GM19239 (cell line): ENCODE results near the gene TAOK2.
"Not testable (repeated sequence)": the region's sequence is repeated elsewhere in the genome, so short reads cannot be mapped to it uniquely, and the experiment has no call there.

Experiments
- DNase-seq: peaks from one replicate; pipeline ENCODE4 v3.0.0; 2011; ENCODE audit warnings: low spot score; ENCODE audit not compliant: insufficient read length
- FAIRE-seq: peaks from 2 replicates; lab custom pipeline; 2011; peaks lifted over from hg19 to GRCh38; lab: Jason Lieb, UNC

TAOK2 gene

GRCh38 chr16:30000735-30001631 lies 27.3 kb downstream of the TAOK2 start:
- no peak for DNase-seq
- FAIRE-seq = no peak

DNA sequence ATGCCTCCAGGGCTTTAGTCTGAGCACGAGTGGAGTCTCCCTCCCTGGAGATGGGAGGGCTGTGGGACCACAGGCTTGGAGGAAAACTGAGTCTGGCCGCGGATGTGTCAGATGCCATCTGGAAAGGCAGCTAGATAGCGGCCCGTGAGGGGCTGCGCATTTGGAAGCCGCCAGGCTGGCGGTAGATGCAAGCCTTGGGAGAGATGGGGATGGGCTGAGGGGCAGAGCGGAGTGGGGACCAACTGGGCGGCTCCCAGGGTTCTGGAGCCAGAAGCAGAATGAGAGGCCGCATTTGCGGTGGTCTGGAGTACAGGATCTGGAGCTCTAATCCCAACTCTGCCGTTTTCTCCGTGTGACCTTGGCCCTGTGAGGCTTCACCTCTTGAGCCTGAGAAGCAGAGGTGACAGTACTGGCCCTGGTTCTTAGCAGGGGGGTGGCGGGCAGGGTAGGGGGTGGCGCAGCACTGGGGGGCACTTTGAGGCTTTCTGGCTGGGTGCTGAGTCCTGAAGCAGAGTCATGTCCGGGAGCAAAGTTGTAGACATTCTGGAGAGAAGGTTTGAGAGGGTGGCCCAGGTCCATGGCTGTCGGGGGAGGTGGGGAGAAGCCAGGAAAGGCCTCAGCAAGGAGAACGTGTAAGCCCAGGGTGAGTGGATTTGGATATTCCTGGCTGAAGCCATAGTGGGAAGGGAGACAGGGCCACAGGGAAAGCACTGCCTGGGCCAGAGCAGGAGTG lies 29.1 kb downstream of the TAOK2 start:
- DNase-seq = no peak
- FAIRE-seq = no peak

DNA sequence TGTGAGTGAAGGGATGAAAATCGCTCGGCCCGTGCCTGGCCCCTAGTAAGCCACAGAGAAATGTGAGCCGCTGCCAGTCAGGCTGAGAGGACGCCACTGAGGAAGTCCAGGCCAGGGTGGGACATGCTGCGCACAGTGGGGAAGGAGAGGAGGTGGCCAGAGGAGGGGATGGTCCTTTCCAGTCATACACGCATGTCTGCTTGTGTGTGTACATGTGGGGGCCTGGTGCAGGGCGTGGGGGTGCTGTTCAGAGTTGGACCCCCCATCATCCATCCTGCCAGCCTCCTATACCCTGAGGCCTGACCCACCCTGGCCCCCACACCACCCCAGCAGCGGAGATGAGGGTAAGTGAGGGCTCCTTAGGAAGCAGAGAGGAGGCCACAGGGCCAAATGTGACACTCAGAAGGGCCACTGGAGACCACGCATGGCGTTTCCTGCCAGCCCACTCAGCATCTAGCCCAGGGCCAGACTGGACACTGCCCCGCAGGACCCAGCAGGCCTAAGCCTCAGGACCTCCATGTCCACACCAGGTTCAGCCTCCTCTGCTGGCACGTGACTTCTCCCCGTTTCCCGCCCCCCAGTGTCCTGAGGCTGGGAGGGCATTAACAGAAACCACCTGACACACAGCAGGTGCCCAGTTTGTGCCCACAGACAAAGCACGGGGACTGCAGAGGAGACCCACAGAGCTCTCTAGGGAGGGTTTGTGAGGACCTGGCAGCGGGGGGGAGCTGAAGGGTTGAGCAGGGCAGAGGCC lies 30.2 kb downstream of the TAOK2 start:
- no peak for FAIRE-seq
- DNase-seq = no peak

GRCh38 chr16:30004424-30004776 lies 30.7 kb downstream of the TAOK2 start:
- DNase-seq (no peak), FAIRE-seq (no peak)

- no peak for DNase-seq
- no peak for FAIRE-seq
These were observed 31.2 kb downstream of the TAOK2 start for GRCh38 chr16:30004811-30005242.

DNA sequence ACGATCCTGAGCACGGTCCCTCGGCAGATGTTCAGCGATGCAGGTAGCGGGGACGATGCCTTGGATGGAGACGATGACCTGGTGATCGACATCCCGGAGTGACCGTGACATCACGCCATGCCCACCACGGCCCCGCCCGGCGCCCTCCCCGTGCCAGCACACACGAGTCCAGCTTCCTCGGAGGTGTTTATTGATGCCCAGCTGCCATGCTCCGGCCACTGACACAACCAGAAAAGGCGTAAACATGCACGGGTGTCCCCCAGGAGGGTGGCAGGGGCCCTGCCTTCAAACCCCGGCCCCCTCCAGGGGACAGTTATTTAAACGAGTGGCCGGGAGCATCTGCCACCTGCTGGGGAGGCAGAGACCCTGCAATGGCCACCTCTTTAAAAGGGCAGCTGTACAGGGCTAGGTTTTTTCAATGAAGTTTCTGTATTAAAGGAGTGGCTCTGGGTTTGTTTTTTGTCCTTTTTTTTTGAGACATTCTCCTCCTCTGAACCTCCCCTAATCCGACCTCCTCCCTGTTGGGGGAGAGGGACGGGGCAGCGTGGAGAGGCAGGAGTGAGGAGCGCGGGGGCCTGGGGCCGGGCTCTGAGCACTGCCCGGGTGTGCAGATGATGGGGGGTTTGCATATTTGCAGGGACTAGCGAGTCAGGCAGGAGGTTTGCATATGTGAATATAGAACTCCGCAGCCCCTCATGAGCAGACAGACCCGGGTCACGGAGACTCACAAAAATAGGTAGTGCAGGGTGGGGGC lies 31.9 kb downstream of the TAOK2 start:
- FAIRE-seq (peak; percentile 45), DNase-seq (peak; percentile 84)

- FAIRE-seq (no peak), DNase-seq (no peak)
These were observed 32.4 kb downstream of the TAOK2 start for GRCh38 chr16:30006095-30006473.

DNA sequence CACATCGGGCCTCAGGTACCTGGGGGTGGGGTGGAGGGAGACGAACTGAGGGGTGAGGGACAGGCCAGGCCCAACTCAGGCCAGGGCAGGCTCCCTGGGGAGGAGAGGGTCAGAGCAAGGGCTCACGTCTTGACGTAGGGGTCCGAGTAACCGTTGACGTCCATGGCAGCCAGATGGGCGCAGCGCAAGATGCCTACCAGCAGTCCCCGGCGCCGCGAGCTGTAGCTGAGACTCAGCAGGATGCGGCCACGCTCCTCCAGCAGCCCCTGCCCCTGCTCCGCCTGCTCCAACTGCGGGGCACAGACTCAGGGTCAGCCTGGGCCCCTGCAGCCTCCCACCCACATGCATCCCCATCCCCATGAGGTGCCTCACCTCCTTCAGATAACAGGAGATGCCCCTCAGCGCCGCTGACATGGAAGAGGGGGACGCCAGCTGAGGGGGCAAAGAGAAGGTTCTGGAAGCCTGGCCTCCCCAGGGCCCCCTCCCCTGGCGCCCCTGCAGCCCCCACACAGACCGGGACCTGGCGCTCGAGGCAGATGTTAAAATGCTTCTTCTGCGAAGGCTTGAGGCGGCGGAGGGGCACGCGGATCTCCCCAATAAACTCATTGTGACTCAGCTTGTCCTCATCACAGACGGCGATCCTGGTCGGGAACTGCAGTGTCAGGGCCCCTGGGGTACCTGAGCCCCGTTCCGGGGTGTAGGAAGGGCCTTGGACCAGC lies 33.1 kb downstream of the TAOK2 start:
- FAIRE-seq = no peak

DNA sequence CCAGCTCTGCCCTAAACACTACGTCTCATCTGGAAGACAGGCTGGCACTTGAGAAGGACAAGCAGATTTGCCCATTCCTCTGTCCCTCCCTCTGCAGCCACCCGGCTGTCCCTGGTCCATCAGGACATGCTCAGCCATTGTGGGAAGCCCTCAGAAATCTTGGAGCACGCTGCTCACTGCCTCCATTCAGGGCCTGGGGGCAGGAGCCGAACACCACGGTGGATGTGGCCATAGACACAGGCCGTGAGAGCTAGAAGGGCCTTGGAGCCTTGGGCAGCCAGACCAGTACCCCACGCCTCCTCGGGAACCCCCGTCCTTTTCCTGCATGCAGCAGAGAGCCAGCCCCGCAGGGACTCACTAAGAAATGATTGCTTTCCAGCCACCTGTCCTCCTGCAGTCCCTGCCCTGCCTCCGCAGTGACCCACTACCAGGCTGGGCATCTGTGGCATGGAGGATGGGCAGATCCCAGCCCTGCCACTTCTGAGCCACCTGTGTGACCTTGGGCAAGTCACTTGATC lies 33.8 kb downstream of the TAOK2 start:
- FAIRE-seq (no peak), DNase-seq (no peak)

More for the DNA sequence above, 33.1 kb downstream of the TAOK2 start:
- no peak for DNase-seq

DNA sequence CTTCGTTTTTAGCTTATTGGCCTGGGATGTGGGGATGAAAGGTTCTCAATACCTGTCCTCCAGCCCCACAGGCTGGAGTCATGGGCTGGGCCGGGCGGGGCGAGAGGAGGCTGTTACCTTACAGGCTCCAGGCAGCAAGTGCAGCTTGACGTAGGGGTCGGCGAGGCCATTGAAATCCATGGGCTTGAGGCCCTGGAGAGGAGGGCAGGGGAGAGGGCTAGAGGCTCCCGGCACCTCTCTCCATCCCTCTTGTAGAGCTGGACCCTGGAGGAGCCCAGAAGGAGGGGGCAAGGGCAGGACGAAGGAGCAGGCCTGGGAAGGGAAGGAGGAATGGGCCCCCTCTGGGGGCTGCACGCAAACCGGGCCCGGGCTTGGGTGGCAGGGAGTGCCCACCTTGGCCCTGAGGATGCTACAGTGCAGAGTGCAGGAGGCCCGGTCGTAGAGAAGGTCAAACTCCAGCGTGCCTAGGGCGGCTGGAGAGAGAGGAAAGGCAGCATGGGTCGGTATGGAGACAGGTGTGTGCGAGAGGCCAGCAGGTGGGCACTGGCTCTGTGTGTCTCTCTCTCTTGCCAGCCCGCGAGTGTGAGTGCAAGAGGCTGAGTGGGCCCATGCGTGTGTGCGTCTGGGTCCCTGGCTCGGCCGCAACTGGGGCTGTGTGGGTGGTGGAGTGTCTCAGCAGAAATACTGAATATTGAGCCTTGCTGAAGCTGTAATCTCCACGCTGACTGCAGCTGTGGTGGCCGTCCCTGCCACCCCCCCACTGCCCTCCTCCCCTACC lies 35.6 kb downstream of the TAOK2 start:
- no peak for FAIRE-seq
- no peak for DNase-seq

DNA sequence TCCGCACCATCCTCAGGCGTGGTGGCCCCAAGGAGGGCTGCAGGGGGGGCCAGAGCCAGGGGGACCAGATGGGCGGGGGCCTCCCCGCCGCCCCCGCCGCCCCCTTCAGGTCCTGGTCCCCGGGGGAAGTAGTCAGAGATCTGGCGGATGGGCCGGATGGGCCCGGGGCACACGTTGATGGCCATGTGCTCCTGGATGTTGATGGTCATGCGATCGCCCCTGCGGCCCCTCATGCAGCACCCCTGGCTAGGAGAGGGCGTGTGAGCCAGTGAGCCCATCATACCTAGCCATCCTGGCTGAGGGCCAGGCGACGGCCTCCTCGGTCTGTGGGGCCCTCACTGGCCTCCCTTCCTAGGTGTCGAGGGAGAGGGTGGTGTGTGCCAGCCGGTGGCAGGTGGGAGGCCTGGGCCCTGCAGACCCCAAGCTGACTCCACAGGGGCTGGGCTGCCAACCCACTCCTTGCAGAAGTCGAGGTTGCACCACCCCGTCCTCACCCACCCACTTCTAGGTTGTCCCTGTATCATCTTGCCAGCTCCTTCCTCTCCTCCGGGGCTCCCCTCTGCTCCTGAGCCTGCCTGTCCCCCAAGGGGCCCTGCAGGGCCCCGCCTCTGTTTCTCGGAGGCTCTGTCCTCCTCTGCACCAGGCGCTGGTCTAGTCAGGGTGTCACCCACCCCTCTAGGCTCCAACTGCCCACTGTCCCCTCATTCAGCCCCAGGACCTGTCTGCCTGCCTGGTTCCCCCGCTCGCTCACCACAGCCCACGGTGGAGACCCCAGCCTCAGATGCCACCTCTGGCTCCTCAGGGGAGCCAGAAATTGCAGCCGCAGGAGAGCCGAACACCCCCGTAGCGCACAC lies 36.5 kb downstream of the TAOK2 start:
- FAIRE-seq (no peak), DNase-seq (no peak)

- FAIRE-seq (no peak), DNase-seq (no peak)
These were observed 37.4 kb downstream of the TAOK2 start, which contains the start of gene DOC2A for GRCh38 chr16:30010844-30011713. Gene DOC2A, minus strand, starts transcription at chr16:30011027. Its CDS starts 805 bp downstream, at chr16:30010222.

DNA sequence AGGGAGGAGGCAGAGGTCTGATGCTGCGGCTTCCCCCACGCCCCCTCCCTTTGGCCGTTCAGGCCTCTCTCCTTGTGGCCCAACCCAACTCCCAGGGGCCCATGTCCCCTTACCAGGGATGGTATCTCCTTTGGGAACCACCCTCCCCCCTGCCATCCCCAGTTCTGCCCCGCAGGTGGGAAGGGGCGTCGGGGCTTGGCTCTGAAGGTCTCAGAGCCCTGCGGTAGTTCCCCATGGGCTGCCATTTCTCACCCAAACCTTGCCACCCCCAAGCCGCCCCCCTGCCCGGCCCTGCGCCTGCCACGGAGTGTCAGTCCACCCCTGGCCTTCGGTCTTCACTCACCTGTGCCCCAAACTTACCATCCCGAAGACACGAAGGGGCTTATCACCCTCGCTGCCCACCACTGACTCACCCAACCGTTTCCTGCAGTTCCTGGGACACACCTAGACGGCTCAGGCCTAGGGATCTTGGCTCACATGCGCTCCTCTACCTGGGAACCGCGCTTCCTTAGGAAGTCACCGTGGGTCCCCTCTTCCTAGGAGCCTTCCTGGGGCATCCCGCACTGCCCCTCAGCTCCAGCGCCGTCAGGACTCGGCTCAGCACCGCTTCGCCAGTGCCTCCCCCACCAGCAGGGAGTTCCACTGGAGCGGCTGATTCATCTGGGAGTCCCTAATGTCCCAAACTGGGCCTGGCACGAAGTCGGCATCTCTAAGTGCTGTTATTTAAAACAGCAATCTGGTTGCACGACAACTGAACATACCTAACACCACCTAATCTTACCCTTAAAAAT lies 38.2 kb downstream of the TAOK2 start:
- FAIRE-seq (no peak), DNase-seq (no peak)

DNA sequence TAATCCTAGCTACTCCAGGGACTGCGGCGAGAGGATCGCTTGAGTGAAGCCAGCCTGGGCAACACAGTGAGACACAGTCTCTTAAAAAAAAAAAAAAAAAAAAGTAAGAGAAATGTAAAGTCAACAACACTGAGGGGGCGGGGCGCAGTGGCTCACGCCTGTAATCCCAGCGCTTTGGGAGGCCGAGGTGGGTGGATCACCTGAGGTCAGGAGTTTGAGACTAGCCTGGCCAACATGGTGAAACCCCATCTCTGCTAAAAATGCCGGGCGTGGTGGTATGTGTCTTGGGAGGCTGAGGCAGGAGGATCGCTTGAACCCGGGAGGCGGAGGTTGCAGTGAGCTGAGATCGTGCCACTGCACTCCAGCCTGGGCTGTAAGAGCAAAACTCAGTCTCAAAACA lies 38.9 kb downstream of the TAOK2 start:
- DNase-seq, FAIRE-seq: not testable (repeated sequence)

DNA sequence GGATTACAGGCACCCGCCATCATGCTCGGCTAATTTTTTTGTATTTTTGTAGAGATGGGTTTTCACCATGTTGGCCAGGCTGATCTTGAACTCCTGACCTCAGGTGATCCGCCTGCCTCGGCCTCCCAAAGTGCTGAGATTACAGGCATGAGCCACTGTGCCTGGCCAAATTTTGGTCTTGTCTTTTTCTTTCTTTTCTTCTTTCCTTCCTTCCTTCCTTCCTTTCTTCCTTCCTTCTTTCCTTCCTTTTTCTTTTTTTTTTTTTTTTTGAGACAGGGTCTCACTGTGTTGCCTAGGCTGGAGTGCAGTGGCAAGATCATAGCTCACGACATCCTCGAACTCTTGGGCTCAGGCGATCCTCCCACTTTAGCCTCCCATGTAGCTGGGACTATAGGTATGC lies 41.8 kb downstream of the TAOK2 start:
- DNase-seq, FAIRE-seq: not testable (repeated sequence)
